ENCODE results near the gene CACNA1B.
A peak's percentile ranks its signal among the peaks of the same experiment; 100 is the strongest.

Gene CACNA1B

DNA sequence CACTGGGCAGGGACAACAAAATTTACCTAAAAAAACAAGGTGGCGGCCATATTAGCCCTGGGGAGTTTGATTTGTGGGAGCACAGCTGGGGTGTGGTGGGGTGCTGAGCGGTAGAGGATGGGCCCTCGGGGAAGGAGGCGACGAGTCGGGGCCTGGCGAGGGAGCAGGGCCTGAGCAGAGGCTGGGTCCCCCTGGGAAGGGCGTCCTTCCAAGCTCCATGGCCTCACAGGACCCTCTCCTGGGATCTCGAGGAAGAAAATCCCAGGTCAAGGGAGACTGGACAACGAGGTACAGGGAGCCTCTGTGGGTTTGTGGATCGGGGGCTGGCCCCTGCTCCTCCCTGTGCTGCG lies 165.5 kb downstream of the CACNA1B start:
- H3K27ac Mint-ChIP-seq: no peak overlapping the region
- H3K4me1 Mint-ChIP-seq: no peaks in the 10 kb centered on the region
- TF ChIP-seq, protein P1, sequence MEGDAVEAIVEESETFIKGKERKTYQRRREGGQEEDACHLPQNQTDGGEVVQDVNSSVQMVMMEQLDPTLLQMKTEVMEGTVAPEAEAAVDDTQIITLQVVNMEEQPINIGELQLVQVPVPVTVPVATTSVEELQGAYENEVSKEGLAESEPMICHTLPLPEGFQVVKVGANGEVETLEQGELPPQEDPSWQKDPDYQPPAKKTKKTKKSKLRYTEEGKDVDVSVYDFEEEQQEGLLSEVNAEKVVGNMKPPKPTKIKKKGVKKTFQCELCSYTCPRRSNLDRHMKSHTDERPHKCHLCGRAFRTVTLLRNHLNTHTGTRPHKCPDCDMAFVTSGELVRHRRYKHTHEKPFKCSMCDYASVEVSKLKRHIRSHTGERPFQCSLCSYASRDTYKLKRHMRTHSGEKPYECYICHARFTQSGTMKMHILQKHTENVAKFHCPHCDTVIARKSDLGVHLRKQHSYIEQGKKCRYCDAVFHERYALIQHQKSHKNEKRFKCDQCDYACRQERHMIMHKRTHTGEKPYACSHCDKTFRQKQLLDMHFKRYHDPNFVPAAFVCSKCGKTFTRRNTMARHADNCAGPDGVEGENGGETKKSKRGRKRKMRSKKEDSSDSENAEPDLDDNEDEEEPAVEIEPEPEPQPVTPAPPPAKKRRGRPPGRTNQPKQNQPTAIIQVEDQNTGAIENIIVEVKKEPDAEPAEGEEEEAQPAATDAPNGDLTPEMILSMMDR (IDR thresholded peaks at IDR 0.05; ENCODE audit: unreplicated experiment in 3 of 3): no peak
- H3K36me3 Mint-ChIP-seq (ENCODE audit: low read depth): no peaks in the 10 kb centered on the region
- H3K4me3 Mint-ChIP-seq: no peak overlapping the region
- peaks cover 16% of the 10 kb centered on the region for H3K27me3 Mint-ChIP-seq (ENCODE audit: low read depth)
- H3K9me3 Mint-ChIP-seq: no peaks in the 10 kb centered on the region

DNA sequence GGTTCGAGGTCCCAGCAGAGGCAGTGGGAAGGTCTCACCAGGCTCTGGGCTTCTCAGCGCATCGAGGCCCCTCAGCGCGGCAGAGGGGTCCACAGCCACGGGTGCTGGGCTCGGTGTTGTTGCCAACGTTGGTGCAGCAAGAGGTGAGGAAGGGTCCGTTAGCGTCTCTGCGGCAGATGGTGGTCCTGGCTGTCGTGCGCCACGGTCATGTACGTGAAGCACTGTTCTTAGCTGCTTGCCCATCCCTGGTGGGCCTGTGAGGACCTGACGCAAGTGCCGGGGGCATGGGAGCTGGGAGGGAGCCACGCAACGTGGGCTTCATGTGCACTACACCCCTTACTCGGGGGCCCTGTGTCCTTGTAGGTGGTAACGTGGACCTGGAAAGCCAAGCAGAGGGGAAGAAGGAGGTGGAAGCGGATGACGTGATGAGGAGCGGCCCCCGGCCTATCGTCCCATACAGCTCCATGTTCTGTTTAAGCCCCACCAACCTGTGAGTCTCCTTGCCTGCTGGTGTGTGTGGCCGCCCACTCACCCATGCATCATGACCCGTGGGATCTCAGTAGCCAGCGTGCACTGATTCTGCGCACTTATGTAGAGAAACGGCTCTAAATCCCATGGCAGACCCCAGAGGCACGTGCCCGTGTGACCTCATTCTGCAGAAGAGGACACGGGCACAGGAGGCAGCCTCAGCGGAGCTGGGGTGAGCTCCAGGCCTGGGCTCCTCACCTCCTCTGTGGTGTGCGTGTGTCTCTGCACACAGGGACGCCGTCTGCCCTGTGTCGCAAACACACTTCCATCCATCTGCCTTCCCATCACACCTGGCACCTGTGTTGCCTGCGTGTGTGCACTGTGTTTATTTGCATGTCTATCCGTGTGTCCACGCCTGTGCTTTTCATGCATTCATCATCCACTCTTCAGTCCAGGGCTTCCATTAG lies 166.1 kb downstream of the CACNA1B start:
- H3K27me3 Mint-ChIP-seq (ENCODE audit: low read depth): peaks cover 16% of the 10 kb centered on the region
- no peak overlapping the region for H3K27ac Mint-ChIP-seq
- no peaks in the 10 kb centered on the region for H3K36me3 Mint-ChIP-seq (ENCODE audit: low read depth)
- H3K4me3 Mint-ChIP-seq: no peak overlapping the region
- no peaks in the 10 kb centered on the region for H3K9me3 Mint-ChIP-seq
- no peaks in the 10 kb centered on the region for H3K4me1 Mint-ChIP-seq
- TF ChIP-seq, protein P1 (IDR thresholded peaks at IDR 0.05; ENCODE audit: unreplicated experiment in 3 of 3): no peak

DNA sequence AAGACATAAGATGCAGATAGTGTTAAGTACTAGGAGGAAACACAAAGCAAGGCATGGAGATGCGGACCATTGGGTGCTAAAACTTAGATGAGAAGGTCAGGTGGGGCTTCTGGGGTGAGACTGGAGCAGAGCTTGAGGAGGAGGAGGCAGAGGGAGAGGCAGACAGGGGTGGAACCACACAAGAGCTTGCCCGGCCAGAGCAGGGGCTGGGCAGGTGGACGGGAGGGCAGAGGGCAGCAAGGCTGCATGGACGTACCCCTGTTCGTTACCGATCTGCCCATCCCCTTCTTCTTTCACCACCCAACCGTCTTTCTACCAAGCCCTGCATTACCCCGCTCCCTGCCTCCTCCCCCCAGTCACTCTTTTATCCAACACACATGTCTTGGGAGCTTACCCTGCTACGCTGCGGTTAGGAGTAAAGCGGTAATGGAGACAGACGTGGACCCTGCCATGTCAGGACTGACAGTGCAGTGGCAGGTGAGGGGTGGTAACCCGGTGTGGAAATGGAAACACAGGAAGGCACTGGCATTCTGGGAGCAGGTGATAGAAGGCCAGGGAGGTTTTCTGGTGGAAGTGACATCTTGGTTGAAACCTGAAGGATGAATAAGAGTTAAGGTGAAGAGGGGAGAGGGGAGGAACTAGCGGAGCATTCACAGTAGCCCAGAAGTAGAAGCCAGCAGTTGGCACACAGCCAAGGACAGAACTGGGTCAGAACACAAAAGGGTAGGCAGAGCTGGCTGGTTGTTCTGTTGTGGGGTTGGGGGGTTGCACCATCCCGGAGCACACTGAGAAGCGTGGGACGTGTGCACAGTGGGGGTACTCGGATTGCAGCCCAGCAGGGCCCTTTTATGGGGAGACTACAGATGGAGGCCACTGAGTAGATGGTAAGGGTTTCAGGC lies 167.2 kb downstream of the CACNA1B start:
- H3K9me3 Mint-ChIP-seq: no peaks in the 10 kb centered on the region
- peaks cover 19% of the 10 kb centered on the region for H3K27me3 Mint-ChIP-seq (ENCODE audit: low read depth)
- no peaks in the 10 kb centered on the region for H3K36me3 Mint-ChIP-seq (ENCODE audit: low read depth)
- H3K4me3 Mint-ChIP-seq: no peak overlapping the region
- H3K27ac Mint-ChIP-seq: no peak overlapping the region
- TF ChIP-seq, protein P1 (IDR thresholded peaks at IDR 0.05; ENCODE audit: unreplicated experiment in 3 of 3): no peak
- no peaks in the 10 kb centered on the region for H3K4me1 Mint-ChIP-seq

DNA sequence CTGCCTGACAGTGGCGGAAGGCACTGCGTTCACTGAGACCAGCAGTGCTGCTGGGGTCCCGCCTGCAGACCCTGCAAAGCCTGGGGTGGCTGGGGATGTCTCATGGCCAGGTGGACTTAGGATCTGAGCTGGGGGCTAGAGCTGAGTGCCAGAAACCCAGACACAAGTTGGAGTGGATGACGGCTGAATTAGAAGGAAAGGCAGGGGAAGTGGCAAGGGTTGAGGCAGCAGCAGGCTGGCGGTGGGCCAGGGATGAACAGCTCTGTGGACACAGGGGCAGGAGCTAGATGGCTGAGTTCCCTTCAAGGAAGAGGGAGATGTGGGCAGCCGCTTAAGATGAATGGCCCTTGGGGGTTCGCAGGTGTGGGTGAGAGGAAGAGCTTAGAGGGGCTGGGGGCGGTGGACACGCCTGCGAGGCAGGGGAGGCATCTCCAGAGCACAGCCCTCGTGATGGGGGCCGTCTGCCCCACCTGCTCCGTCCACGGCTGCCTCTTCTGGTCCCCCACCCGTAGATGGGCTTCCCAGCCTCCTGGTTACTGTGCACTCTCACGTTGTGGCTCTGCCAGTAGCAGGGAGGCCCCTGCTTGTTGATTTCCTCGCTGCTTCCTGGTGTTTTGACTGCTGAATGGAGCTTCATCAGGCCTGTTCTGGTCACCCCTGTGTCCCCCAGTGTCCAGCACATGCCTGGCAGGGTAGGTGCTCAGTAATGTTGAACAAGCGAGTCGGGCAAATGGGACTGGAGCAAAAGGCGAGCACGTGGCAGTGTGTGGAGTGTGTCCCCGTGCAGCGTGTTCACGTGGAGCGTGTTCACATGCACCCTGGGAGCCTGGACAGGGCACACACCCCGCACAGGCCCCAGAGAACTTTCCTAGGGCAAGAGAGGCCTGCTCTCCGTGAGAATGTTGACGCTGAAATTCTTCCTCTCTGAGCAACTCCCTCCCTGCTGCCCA lies 168.2 kb downstream of the CACNA1B start:
- TF ChIP-seq, protein P1 (IDR thresholded peaks at IDR 0.05; ENCODE audit: unreplicated experiment in 3 of 3): no peak
- H3K36me3 Mint-ChIP-seq (ENCODE audit: low read depth): no peaks in the 10 kb centered on the region
- H3K27me3 Mint-ChIP-seq (ENCODE audit: low read depth): peaks cover 19% of the 10 kb centered on the region
- H3K27ac Mint-ChIP-seq: peak overlapping the region in 1 of 3 experiments; percentile 15
- no peaks in the 10 kb centered on the region for H3K9me3 Mint-ChIP-seq
- no peak overlapping the region for H3K4me3 Mint-ChIP-seq
- peaks cover 4% of the 10 kb centered on the region for H3K4me1 Mint-ChIP-seq

DNA sequence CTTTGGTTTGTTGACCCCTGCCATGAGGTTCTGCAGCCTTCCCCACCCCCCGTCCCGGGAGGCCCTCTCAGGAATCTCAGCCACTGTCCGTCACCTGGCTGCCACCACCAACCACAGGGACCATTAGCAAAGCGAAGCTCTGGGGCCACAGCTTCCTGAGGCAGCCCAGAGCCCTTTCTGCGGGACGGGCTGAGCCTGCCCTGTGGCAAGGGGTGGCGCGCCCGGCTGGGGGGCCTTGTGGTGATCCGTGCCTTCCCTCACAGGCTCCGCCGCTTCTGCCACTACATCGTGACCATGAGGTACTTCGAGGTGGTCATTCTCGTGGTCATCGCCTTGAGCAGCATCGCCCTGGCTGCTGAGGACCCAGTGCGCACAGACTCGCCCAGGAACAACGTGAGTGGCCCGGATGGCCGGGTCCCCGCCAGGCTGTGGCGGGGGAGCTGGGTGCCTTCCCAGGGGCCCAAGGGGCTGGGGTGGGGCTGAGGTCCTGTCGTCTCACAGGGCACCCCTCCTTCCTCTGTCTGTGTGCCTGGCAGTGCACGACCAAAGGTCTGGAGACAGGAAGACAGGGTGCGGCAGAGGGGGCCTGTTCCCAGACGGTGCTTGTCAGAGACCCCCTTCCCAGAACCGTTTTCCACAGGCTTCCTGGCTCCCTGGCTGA lies 169.2 kb downstream of the CACNA1B start:
- no peaks in the 10 kb centered on the region for H3K9me3 Mint-ChIP-seq
- no peak overlapping the region for H3K4me3 Mint-ChIP-seq
- peaks cover 10% of the 10 kb centered on the region for H3K4me1 Mint-ChIP-seq
- H3K27ac Mint-ChIP-seq: no peak overlapping the region
- peaks cover 19% of the 10 kb centered on the region for H3K27me3 Mint-ChIP-seq (ENCODE audit: low read depth)
- H3K36me3 Mint-ChIP-seq (ENCODE audit: low read depth): no peaks in the 10 kb centered on the region
- TF ChIP-seq, protein P1 (IDR thresholded peaks at IDR 0.05; ENCODE audit: unreplicated experiment in 3 of 3): no peak
